Breast epithelium (tissue), 3 donors: ENCODE data around the gene KCNJ18.
"Not testable (repeated sequence)": the region's sequence is repeated elsewhere in the genome, so short reads cannot be mapped to it uniquely, and the experiment has no call there.

Source experiments
- CTCF ChIP-seq, 3 donors: fragments of 450-650 bp; IDR thresholded peaks; one replicate each; pipeline ENCODE4 v1.5.1; 2016 to 2017; ENCODE audit warnings: antibody characterized with exemption in 3 of 3, mild to moderate bottlenecking in 3 of 3, moderate library complexity in 3 of 3
- POLR2A ChIP-seq: fragments of 450-650 bp; IDR thresholded peaks from one replicate; pipeline ENCODE4 v1.6.1; 2016; ENCODE audit warnings: antibody characterized with exemption, mild to moderate bottlenecking, moderate library complexity
- POLR2AphosphoS5 ChIP-seq, 3 donors: sonication (generic); formaldehyde crosslinking; IDR thresholded peaks; one replicate each; pipeline ENCODE4 v1.6.1; 2017; ENCODE audit warnings: antibody characterized with exemption in 3 of 3

GRCh38 chr17:21699124-21699523, 6.8 kb downstream of the KCNJ18 start:
- not testable (repeated sequence) for TF ChIP-seq POLR2A; CTCF (IDR thresholded peaks at IDR 0.05); POLR2AphosphoS5 (IDR thresholded peaks at IDR 0.05)
